NCI-H774 (cell line): Measurements from ENCODE around the gene UAP1L1.

ENCODE experiments used
- DNase-seq: peaks from one replicate; lab custom pipeline; 2025; lab: John Stamatoyannopoulos, UW

UAP1L1 gene

GRCh38 chr9:137075275-137075775 lies 2.0 kb upstream of the UAP1L1 start:
- no peak for DNase-seq

DNA sequence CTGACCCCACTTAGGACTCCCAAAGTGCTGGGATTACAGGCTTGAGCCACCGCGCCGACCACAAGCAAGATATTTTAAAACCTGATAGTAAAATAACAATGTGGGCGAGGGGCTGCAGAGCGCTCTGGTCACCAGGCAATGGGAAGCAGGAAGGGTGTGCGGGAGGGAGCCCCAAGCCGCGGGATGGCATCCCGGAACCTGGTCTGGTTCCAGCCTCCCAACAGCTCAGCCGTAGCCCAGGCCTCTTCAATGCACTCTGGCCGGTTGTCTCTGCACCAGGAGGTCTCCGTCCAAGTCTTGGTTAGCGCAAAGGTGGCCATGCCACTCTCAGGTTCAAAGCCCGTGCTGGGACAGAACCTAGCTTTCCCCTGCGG lies 694 bp upstream of the UAP1L1 start:
- DNase-seq: no peak

DNA sequence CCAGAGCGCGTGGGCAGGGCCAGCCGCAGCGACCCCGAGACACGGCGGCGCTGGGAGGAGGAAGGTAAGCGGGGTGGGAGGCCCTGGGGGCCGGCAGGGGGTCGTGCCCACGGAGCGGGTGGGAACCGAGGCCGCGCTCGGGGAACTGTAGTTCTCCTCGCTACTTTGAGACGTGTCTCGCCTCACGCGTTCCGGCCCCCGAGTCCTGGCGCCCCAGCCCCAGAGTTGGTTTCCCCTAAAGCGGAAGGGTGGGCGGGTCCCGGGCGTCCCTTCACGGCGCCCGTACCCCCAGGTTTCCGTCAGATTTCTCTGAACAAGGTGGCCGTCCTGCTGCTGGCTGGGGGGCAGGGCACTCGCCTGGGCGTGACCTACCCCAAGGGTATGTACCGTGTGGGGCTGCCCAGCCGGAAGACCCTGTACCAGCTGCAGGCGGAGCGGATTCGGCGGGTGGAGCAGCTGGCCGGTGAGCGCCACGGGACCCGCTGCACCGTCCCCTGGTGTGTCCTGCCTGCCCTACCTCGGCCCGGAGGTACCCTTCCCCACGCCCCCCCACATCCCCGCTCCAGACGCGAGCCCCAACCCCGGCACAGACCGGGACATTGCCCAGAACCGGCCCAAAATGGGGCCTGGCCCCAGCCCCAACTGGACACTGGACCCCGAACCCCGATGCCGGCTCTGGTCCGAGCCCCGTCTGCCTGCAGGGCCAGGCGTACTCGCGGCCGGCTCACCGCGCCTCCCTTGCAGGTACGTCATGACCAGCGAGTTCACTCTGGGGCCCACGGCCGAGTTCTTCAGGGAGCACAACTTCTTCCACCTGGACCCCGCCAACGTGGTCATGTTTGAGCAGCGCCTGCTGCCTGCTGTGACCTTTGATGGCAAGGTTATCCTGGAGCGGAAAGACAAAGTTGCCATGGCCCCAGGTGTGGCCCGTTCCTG lies 709 bp downstream of the UAP1L1 start:
- DNase-seq: no peak

DNA sequence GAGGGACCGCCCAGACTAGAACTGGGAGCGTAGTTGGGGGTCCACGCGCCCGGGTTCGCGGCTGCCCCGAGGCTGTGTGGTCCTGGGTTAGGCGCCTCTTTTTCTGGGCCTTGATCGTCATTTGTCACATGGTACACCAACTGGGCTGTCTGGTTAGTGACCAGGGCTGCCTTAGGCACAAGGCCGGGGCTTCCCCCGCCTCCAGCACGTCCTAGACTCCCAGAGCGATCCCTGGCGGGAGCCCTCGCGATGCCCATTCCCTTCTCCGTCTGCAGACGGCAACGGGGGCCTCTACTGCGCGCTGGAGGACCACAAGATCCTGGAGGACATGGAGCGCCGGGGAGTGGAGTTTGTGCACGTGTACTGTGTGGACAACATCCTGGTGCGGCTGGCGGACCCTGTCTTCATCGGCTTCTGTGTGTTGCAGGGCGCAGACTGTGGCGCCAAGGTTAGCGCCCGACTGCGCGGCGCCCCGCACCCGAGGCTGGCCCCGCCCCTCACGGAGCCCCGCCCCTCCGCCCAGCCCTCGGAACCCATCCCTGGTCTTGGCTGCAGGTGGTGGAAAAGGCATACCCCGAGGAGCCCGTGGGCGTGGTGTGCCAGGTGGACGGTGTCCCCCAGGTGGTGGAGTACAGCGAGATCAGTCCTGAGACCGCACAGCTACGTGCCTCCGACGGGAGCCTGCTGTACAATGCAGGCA lies 1.5 kb downstream of the UAP1L1 start:
- no peak for DNase-seq

DNA sequence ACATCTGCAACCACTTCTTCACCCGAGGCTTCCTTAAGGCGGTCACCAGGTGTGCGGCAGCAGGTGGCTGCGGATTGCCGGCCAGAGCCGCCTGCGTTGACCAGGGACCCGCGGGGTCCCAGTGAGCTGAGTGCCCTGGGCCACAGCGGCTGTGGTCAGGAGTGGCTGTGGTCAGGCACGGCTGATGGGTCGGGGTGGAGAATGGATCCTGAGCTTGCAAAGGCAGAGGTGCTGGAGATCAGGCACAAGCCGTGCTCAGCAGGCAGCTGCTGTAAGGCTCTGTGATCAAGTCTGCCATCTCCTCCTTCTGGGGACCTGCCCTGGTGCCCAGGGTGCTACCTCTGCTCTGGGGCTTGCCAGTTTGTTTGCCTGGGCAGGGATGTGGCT lies 2.1 kb downstream of the UAP1L1 start:
- DNase-seq: no peak

DNA sequence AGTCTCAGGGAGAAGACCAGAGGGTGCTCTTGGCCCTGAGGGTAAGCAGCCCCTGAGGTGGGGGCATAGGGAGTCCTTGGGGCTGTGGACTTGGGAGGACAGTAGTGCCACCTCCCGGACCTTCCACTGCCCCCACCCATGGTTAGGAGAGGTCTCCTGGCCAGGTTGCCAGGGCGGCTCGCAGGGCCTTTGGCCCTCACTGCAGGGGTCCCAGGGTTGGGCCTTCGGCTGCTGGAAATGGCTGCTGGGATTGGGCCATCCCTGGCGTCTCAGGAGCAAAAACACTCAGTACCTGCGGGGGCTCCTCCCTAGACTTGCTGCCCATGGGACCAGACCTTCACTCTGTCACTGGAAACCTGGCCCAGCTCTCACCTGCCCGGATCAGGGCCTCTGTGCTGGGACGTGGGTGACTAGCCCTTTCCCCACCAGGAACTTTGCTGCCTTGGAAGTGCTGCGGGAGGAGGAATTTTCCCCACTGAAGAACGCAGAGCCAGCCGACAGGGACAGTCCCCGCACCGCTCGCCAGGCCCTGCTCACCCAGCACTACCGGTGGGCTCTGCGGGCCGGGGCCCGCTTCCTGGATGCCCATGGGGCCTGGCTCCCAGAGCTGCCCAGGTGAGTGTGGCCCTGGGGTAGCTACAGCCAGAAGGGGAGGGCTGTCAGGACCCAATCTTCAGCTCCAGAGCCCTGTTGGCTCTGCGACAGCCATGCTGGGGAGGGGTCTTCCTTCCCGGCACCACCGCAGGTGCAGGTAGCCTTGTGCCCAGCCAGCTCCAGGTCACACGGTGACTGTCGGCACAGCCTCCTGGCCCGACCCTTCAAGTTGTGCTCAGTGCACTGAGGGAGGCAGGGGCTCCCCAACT lies 3.2 kb downstream of the UAP1L1 start:
- no peak for DNase-seq

DNA sequence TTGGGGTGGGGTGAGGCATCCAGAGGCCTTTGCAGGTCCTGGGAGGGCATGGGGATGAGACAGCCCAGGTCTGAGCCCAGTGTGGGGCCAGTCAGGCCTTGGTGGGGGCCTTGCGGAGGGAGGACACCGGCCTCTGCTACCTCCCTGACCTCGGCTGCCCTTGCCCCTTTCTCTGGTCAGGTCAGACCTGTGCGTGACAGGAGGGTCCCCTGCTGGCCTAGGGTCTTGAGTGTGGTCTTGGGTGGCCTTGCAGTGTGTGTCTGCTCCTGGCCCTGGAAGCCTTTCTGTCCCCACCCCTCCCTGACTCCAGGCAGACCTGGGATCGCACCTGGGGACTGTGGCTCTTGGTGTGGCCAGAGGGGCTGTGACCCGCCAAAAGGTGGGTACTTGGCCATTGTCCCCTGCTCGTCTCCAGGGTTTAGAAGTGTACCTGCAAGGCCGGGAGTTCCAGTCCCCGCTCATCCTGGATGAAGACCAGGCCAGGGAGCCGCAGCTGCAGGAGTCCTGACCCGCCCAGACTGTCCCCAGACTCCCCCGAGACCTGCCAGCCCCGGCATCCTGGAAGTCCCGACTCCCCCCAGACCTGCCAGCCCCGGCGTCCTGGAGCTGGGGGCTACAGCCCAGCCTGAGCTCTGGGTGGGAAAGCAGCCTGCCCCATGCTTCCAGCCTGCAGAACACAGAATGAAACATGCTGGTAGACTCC lies 5.1 kb downstream of the UAP1L1 start:
- no peak for DNase-seq

DNA sequence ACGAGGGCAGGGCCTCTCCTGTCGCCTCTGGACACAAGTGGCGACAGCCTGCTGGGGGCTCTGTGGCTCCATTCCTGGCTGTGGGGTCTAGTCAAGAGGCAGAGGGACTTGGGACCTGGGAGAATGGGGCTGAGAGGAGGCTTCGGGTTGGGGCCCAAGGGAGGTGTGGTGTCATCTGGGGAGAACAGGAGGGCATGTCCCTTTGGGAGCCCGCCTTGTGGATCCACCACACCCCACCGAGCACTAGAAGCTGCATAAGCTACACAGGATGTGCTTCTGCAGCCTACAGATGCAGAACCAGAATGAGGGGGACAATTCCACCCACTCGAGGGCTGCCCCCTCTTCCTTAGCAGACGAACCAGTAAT lies 5.6 kb downstream of the UAP1L1 start:
- DNase-seq: no peak

- no peak for DNase-seq
These were observed 6.2 kb downstream of the UAP1L1 start for GRCh38 chr9:137083394-137084004.

DNA sequence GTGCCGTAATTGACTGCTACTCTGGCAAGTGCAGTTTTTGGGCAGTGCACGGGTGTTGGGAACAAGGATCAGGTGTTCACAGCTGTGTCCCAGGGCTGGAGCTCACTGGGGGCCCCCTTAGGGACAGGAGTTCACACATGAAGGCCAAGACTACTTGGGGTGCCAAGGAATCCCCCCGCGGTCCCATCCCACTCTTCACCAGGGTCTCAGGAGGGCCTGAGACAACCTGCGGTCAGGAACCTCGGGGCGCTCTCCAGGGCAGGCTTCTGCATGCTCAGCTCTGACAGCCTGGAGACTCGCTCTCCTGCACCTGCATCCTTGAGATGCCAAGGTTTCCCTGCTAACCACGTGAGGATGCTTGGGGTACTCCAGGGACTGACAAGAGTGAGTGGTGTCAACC lies 7.2 kb downstream of the UAP1L1 start:
- no peak for DNase-seq

- no peak for DNase-seq
These were observed 8.7 kb downstream of the UAP1L1 start for GRCh38 chr9:137085920-137086530.

- peak; percentile 99 for DNase-seq
These were observed 9.5 kb downstream of the UAP1L1 start, which contains the start of gene MAN1B1 for GRCh38 chr9:137086531-137087408. Gene MAN1B1 (plus strand): TSS chr9:137086985. CDS start chr9:137087000, 15 bp downstream.

- DNase-seq: no peak
These were observed 10.2 kb downstream of the UAP1L1 start for GRCh38 chr9:137087409-137087925.

DNA sequence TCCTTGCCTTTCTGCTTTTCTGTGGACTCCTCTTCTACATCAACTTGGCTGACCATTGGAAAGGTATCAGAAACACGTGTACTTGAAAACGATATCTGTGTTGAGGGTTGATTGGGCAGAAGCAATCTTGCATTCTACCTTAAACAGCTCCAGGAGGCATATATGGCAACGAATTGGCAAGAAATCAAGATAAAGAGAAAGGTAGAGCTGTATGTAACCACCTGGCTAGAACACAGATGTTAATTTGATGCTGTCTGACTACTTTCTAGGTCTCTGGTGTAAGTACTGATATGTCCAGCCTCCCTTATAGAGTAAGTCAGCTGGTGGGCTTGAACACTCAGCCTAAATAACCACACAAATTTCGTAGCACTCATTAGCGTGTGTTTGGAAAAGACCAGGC lies 10.8 kb downstream of the UAP1L1 start:
- DNase-seq: no peak

- DNase-seq: no peak
These were observed 12.1 kb downstream of the UAP1L1 start for GRCh38 chr9:137089232-137089947.

GRCh38 chr9:137095664-137096517 lies 18.6 kb downstream of the UAP1L1 start:
- no peak for DNase-seq

GRCh38 chr9:137096785-137097546 lies 19.6 kb downstream of the UAP1L1 start:
- DNase-seq: no peak
